DOHH2 (cell line): ENCODE data around the gene ENDOU.

Source experiments
- EZH2phosphoT487 ChIP-seq: fragments of 200-600 bp; sonication (generic); IDR thresholded peaks from 2 replicates; pipeline ENCODE4 v1.6.1; 2017; ENCODE audit warnings: borderline replicate concordance, mild to moderate bottlenecking, antibody characterized with exemption, low read length, moderate library complexity, mixed read lengths
- TF ChIP-seq, protein P1 (sequence below): fragments of 200-600 bp; sonication (generic); IDR thresholded peaks from one replicate; pipeline ENCODE4 v1.5.1; 2014; ENCODE audit warnings: antibody characterized with exemption, mild to moderate bottlenecking, low read depth, low read length; ENCODE audit not compliant: poor library complexity, severe bottlenecking

DNA sequence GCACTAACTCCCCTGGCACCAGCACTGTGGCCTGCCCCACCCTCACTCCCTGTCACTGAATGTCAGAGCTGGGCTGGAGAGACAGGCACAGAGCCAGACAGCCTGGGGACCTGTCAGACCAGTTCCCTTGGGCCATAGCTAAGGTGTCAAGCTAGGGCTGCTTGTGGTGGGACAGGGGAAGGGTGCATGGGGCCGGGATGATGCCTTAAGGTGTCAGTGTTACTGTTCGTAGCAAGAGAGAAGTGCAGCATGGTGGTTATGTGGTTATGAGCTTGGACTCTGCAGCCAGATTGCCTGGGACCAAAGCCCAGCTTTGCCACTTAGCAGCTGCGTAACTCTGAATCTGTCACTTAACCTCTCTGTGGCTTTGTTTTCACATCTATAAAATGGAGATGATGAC lies 29.6 kb upstream of the ENDOU start:
- TF ChIP-seq, protein P1, sequence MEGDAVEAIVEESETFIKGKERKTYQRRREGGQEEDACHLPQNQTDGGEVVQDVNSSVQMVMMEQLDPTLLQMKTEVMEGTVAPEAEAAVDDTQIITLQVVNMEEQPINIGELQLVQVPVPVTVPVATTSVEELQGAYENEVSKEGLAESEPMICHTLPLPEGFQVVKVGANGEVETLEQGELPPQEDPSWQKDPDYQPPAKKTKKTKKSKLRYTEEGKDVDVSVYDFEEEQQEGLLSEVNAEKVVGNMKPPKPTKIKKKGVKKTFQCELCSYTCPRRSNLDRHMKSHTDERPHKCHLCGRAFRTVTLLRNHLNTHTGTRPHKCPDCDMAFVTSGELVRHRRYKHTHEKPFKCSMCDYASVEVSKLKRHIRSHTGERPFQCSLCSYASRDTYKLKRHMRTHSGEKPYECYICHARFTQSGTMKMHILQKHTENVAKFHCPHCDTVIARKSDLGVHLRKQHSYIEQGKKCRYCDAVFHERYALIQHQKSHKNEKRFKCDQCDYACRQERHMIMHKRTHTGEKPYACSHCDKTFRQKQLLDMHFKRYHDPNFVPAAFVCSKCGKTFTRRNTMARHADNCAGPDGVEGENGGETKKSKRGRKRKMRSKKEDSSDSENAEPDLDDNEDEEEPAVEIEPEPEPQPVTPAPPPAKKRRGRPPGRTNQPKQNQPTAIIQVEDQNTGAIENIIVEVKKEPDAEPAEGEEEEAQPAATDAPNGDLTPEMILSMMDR = no peak
- no peak for TF ChIP-seq EZH2phosphoT487
